AG09319 (cell line): ENCODE data around the gene IKZF3.

Experiments
- DNase-seq: peaks from one replicate; pipeline ENCODE4 v3.0.0-alpha.2; 2010; ENCODE audit warnings: low read depth; ENCODE audit errors: extremely low read depth
- CTCF ChIP-seq: IDR thresholded peaks from 2 replicates; pipeline ENCODE4 v1.5.1; 2011; ENCODE audit warnings: low read depth, mild to moderate bottlenecking, inconsistent platforms, low read length, moderate library complexity

The IKZF3 gene

GRCh38 chr17:39822051-39822451, 42.1 kb downstream of the IKZF3 start:
- DNase-seq: no peak
- no peak for TF ChIP-seq CTCF

- no peak for DNase-seq
- no peak for TF ChIP-seq CTCF
These were observed 43.1 kb downstream of the IKZF3 start for GRCh38 chr17:39820987-39821386.

GRCh38 chr17:39820541-39820940, 43.6 kb downstream of the IKZF3 start:
- DNase-seq: no peak
- no peak for TF ChIP-seq CTCF

- DNase-seq: no peak
- no peak for TF ChIP-seq CTCF
These were observed 45.6 kb downstream of the IKZF3 start for GRCh38 chr17:39818358-39819000.

GRCh38 chr17:39816272-39816671, 47.8 kb downstream of the IKZF3 start:
- no peak for DNase-seq
- no peak for TF ChIP-seq CTCF

- DNase-seq: no peak
- TF ChIP-seq CTCF: no peak
These were observed 49.6 kb downstream of the IKZF3 start for GRCh38 chr17:39814497-39814896.

GRCh38 chr17:39813631-39814030, 50.5 kb downstream of the IKZF3 start:
- DNase-seq: no peak
- no peak for TF ChIP-seq CTCF
